Gastroesophageal sphincter (tissue), 3 donors: ENCODE results near the gene ALK.

Experiments used
- CTCF ChIP-seq, 4 experiments: fragments of 200-600 bp in 2 of 4; fragments of 450-650 bp in 2 of 4; sonication (generic) in 1 of 4; IDR thresholded peaks; one replicate each; pipeline ENCODE4 v1.5.1; 2017 to 2019; ENCODE audit warnings: antibody characterized with exemption in 4 of 4, mild to moderate bottlenecking in 2 of 4, moderate library complexity in 2 of 4
- POLR2A ChIP-seq, 2 donors: fragments of 450-650 bp; IDR thresholded peaks; one replicate each; pipeline ENCODE4 v1.6.1; 2017; ENCODE audit warnings: antibody characterized with exemption in 2 of 2, mild to moderate bottlenecking in 2 of 2, moderate library complexity in 1 of 2
- POLR2AphosphoS5 ChIP-seq: sonication (generic); formaldehyde crosslinking; IDR thresholded peaks from one replicate; pipeline ENCODE4 v1.6.1; 2017; ENCODE audit warnings: antibody characterized with exemption

DNA sequence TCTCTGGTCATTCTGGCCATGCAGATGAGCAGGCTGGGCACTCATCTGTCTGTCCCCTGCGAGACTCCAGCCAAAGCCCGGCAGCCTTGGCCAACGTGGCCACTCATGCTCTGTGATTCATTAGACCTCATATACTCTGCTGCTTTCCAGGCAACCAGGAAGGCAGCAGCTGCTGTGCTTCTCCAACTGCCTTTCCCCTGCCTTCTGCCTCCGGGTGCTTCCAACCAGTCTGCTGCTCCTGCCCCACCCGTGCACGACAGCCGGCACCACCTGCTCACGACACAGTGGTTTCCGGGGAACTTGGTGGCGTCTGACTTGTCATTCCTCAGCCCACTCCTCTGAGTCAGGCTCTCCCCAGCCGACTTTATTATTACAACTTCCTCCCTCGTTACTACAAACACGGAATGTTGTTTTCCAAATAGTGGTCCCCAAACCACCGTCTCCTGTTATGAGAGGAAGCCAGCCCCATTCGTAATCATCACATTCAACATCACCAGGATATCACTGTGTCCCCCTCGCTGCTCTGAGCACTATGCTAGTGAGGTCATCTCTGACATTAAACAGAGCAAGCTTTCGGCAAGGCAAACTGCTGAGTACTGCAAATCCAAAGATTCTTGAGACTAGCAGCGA is 392.4 kb downstream of the ALK start:
- no peak for TF ChIP-seq CTCF (IDR thresholded peaks at IDR 0.05)
- TF ChIP-seq POLR2AphosphoS5 = no peak
- TF ChIP-seq POLR2A (IDR thresholded peaks at IDR 0.05) = no peak
